Activated gamma-delta T cell treated with anti-CD3 and anti-CD28 coated beads, Interleukin-2, amount 50 U/mL, for 16 hours (primary cell): ENCODE results near the gene BBLN.

Source experiments
- DNase-seq: peaks from one replicate; pipeline ENCODE4 v3.0.0-alpha.2; 2020; ENCODE audit warnings: low read depth

BBLN gene

DNA sequence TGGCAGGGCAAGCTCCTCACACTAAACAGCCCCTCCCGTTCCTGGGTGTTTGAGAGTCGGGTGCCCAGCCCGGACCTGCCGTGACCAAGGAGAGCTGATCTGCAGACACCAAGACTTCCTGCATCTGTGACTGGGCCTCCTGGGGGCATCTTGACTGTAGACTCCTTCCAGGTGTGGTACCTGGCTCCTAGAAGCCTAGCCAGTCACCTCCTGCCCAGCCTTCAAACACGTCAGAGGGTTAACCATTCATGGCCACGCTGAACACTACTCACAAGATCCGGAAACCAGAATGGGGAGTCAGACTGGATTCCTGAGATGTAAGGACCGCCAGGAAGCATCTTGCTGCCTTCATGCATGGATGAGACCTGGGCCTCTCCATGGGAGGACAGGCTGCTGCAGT, 14.5 kb upstream of the BBLN start:
- DNase-seq = no peak

DNA sequence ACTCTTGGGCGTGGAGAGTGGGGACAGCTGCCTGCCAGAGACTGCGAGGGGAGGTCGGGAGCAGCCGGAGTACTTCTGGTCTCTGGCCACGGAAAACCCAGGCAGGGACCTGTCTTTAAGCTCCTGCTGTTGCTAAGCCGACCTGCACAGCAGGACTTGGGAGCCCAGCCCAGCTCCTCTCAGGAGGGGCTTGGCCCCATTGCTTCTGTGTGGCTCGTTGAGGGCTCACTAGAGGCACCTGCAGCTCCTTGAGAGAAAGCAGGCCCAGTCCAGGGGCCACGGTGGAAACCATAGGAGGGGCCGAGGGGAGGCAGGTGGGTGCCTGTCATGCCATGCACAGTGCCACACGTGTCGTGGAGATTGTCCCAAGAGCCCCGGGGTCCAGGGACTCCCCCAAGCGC, 14.1 kb upstream of the BBLN start:
- no peak for DNase-seq

DNA sequence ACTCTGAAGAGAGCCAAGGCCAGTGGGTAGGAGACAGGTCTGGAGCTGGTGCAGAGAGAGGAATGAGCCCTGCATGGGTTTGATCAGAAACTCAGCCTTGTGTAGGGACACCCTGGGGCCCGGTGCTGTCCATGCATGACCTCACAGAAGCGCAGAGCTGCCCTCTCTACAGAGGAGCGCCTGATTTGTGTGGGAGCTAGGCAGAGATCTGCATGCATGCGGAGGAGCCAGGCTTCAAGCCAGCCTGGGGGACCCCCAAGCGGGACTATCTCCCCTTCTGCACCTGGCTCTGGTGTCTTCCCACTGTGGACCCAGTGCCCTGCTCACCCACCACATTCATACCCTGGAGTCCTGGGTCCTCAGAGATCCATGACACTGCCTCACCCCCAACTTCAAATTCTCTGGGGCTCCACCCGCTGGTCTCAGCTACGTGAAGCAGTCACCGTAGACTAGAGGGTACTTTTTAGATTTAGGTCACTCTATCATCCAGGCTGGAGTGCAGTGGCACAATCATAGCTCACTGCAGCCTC, 13.4 kb upstream of the BBLN start:
- no peak for DNase-seq

DNA sequence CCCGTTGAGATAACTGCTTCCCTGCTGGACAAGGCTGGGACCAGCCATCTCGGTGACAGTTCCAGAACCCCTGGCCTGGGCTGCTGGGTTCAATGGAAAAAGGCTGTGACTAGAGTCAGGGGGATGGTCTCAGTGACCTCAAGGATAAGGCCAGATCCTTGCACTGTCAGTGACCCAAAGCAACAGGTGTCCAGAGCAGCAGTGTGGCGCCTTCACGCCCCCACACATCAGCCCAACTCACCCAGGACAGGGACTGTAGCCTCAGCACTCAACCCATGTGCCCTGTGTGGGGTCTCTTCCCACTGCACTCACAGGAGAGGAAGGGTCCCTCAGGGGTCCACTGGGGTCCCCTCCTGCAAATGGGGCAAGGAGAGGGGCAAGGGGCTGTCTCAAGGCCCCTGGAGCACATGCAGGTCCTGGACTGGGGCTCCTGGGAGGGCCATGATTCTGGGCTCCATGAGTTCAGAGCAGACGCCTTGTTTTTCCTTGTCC, 11.5 kb upstream of the BBLN start:
- DNase-seq = no peak

DNA sequence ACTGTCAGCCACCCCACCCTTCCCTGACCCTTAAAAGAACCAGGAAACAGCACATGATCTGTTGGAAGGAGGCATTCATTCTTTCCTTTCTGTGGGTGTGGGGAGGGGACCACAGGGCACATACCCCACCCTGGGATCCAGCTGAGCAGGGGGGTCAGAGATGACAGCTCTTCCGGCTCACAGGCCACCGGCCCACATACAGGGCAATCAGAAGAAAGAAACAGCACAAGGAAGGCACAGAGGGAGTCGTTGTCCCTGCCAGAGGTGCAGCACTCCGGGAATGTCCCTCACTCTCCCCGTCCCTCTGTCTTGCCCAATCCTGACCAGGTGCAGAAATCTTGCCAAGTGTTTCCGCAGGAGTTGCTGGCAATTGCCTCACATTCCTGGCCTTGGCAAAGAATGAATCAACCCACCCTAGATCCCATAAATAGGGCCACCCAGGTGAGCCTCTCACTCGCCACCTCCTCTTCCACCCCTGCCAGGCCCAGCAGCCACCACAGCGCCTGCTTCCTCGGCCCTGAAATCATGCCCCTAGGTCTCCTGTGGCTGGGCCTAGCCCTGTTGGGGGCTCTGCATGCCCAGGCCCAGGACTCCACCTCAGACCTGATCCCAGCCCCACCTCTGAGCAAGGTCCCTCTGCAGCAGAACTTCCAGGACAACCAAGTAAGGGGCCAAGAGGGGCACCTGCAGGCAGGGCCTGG, 10.9 kb upstream of the BBLN start, which contains the start of gene LCN2:
TSS of gene LCN2 (plus strand) at position 453 of the 701 bp plus-strand sequence. CDS start at position 526, 73 bp downstream.
- no peak for DNase-seq

- no peak for DNase-seq
Measured at GRCh38 chr9:128149951-128150593, 10.0 kb upstream of the BBLN start.

- no peak for DNase-seq
Measured at GRCh38 chr9:128150594-128151308, 9.3 kb upstream of the BBLN start.

- no peak for DNase-seq
Measured at GRCh38 chr9:128151309-128152132, 8.5 kb upstream of the BBLN start.

DNA sequence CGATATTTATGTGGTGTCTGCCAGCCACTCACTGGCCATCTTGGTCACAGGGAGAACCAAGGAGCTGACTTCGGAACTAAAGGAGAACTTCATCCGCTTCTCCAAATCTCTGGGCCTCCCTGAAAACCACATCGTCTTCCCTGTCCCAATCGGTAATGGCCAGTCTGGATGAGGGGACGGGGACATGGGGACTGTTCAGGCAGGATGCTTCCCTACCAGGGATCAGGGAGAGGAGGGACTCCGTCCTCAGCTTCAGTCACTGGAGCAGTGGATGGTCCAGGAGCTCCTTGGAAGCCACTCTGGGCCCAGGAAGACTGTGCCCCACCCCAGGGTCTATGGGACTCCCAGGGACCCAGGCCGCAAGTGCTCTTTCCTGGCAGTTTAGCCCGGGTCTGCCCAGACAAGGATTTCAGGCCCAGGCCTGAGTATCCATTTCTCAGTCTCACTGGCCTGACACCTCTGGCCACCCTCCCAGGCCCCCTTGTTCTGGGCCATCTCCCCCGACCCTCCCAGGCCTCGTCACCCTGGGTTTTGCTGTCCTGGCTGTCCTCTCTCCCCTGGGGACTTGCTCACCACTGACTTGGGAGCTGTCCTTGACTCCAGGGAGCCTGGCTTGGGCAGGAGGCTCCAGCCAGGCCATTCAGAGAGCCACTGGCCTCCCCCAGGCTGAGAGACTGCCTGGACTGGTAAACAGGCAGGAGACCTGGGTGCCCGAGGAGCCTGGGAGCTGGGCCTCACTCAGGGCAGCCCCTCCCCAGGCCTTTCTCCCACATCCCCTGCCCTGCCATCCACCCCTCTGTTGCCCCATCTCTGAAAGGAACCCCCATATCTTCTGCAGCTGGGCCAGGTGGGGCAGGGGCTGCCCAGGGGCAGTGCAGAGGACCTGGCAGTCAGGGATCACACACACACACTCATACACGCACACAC, 7.7 kb upstream of the BBLN start:
- no peak for DNase-seq

DNA sequence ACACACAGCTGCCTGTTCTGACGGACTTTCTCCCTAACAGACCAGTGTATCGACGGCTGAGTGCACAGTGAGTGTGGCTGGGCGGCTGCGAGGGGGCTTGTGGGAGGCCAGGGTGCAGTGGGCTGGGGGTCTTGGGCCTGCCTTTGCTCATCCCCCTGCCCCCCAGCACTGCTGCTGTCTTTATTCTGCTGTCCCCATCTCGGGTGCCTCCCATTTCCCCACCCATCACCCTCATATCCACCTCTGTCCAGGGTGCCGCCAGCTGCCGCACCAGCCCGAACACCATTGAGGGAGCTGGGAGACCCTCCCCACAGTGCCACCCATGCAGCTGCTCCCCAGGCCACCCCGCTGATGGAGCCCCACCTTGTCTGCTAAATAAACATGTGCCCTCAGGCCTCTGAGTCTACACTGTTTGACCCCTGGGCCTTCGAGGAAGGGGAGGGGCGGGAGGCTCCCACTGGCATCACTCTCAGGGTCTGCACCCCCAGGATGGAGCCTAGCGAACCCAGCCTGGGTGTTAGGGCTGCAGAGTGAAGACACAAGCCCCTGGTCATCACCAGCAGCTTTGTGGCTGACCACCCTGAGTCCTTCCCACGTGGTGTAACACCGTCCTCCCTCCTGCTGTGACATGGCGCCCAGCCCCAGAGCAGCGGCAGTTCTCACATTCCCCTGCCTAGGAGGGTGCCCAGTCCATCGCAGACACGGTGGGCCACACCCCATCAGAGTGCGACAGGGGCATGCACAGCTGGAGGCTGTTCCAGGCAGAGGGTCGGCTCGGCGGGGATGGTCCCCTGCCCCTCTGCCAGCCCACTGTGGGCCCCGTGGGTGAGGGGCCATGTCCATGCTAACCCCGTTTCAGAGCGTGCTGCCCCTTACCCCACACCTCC, 6.8 kb upstream of the BBLN start:
- DNase-seq = no peak

DNA sequence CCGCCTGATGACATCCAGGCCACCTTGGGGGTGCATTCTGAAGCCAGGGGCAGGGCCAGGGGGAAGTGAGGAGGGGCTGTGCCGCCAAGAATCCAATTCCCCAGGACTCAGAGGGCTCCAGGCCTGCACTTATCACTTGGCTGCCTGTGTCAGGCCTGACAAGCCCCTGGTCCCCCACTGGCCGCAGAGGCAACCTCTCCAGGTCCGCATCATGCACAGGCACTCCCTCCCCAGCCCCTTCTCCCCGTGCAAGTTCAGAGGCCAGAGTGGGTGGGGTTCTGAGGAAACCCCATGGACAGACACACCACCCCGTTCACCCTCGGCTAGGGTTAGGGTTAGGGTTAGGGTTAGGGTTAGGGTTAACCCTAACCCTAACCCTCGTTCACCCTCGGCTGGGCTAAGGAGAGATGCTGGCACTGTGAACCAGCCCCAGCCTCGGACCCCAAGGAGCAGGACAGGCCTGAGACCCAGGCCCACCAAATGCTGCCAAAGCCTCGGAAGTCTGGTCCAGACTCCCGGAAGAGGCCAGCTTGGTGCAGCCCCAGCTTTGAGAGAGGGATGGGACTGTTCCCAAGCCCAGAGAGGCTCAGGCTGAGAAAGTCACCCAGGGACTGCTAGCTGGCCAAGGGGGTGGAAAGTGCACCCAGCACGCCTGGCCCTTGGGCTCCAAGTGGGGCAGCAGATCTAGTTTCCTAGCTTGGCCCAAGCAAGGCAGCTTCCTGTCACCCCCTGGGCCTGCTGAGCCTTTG, 5.9 kb upstream of the BBLN start:
- no peak for DNase-seq

GRCh38 chr9:128155736-128156500, 4.1 kb upstream of the BBLN start:
- no peak for DNase-seq

DNA sequence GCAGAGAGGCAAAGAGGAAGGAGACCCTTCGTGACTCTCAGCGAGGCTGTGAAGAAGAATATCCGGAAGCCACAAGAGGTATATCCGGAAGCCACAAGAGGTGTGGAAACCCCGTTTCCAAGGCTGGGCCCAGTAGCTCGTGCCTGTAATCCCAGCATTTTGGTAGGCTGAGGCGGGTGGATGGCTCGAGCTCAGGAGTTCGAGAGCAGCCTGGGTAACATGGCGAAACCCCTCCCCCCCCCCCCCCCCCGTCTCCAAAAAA, 612 bp upstream of the BBLN start:
- DNase-seq = peak; percentile 35

GRCh38 chr9:128160603-128160987, 530 bp downstream of the BBLN start:
- DNase-seq = peak; percentile 32

DNA sequence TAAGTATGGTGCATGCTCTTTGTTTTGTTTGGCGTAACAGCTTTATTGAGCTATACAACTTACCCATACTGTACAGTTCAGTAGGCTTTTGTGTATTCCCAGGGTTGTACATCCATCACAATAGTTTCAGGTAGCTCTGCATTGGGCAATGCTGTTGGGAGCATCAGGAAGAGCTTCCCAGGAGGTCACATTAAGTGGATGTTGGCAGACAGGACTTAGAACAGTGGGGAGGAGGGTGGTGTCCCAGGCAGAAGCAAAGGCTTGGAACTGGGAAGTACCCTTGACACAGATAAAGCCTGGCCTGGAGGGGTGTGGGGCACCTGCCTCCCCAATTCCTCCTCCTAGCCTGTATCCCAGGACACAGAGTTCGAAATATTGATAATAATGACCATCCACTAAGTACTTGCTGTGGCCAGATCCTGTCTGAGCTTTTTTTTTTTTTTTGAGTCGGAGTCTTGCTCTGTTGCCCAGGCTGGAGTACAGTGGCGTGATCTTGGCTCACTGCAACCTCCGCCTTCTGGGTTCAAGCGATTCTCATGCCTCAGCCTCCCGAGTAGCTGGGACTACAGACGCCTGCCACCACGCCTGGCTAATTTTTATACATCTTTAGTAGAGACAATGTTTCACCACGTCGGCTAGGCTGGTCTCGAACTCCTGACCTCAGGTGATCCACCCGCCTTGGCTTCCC, 1.3 kb downstream of the BBLN start:
- no peak for DNase-seq

DNA sequence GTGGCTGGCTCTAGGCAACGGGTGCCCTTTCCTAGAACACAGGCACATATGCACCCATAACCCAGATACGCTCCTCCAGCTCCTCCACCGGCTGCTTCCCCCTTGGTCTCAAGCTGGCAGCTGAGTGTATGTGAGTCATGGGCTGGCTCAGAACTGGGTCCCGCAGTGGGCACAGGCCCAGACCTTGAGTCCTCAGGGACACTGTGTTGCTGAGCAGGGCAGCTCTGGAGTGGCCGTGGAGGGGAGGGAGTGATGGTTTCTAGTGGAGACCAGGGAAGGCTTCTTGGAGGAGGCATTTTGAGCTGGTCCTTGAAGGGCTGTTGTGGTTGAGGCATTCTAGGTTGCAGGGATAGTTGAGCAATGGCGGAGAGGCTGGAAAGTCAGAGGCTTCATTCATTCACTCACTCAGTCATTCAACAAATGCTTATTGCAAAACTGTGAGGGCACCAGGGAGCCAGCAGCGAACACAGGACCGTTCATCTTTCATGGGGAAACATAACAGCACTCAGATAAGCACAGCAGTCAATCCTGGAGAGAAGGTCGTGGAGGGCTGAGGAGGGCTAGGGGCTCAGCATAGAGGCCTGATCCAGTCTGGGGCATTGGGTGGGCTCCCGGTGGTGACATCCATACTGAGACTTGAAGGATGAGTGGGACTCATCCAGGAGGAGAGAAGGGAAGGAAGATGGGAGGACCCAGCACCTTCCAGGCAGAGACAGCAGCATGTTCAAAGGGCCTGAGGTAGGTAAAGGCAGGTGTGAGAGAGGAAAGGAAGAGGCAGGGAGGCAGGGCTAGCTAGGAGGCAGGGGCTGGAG, 2.4 kb downstream of the BBLN start:
- DNase-seq = no peak

- DNase-seq = no peak
Measured at GRCh38 chr9:128163027-128163515, 3.0 kb downstream of the BBLN start.
